AG04450 (cell line): ENCODE data around the gene SERINC1. TPM values are rescaled to one million over a fixed set of nuclear protein-coding genes. Genes with fewer than 3 reads are reported as not detected.

Experiments used
- CTCF ChIA-PET: fragments of 300-600, 350-600 bp; formaldehyde crosslinking; extraction: SDS; loops from one replicate; lab custom pipeline; 2022; ENCODE audit warnings: antibody characterized with exemption, inconsistent platforms; lab: Charles Lee
- POLR2A ChIA-PET: fragments of 350-600 bp; formaldehyde crosslinking; extraction: SDS; loops from one replicate; lab custom pipeline; 2021; ENCODE audit warnings: antibody characterized with exemption, inconsistent platforms; lab: Yijun Ruan, JAX
- DNase-seq: peaks from one replicate; pipeline ENCODE4 v3.0.0-alpha.2; 2011; ENCODE audit warnings: low read depth, low spot score
- H3K27ac ChIP-seq: one replicate; pipeline ENCODE4 v1.5.1; 2012; ENCODE audit warnings: low read depth, low read length, control low read depth
- H3K27me3 ChIP-seq: one replicate; pipeline ENCODE4 v1.6.0; 2012; ENCODE audit warnings: low read length; ENCODE audit not compliant: control insufficient read depth, insufficient read depth
- H3K4me3 ChIP-seq: 2 replicates; pipeline ENCODE4 v1.5.1; 2011; ENCODE audit warnings: mild to moderate bottlenecking, low read depth, low read length, control low read depth
- H3K9me3 ChIP-seq: 2 replicates; pipeline ENCODE4 v1.5.1; 2012; ENCODE audit warnings: low read length; ENCODE audit not compliant: control insufficient read depth, insufficient read depth
- polyA plus RNA-seq: library from polyadenylated mRNA; depleted of rRNA; stranded (reverse); fragments of >200 nt; gene quantifications from 2 replicates; pipeline ENCODE4 v1.2.3, GENCODE V29; 2011
- TF ChIP-seq, protein P1 (sequence below): IDR thresholded peaks from 2 replicates; pipeline ENCODE4 v1.5.1; 2011; ENCODE audit warnings: low read depth, low read length, control low read depth, inconsistent platforms

SERINC1 gene
- polyA plus RNA-seq, 1 experiment, result 186 TPM

DNA sequence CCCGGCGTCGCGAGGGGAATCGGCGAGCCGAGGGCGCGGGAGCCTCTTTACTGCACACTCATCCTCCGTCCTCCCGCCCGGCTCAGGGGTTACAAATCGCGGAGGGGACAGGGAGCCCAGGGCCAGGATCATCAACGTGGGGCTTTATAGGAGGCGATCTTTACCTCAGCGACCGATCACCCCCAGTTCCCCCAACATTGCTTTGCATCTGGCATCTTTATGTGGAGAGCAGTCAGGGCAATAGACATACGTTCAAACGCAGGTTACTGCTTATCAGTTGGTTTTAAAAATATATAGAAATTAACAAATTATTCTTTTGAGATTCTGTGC, 71.5 kb downstream of the SERINC1 start:
- DNase-seq, result no peak
- TF ChIP-seq, protein P1, sequence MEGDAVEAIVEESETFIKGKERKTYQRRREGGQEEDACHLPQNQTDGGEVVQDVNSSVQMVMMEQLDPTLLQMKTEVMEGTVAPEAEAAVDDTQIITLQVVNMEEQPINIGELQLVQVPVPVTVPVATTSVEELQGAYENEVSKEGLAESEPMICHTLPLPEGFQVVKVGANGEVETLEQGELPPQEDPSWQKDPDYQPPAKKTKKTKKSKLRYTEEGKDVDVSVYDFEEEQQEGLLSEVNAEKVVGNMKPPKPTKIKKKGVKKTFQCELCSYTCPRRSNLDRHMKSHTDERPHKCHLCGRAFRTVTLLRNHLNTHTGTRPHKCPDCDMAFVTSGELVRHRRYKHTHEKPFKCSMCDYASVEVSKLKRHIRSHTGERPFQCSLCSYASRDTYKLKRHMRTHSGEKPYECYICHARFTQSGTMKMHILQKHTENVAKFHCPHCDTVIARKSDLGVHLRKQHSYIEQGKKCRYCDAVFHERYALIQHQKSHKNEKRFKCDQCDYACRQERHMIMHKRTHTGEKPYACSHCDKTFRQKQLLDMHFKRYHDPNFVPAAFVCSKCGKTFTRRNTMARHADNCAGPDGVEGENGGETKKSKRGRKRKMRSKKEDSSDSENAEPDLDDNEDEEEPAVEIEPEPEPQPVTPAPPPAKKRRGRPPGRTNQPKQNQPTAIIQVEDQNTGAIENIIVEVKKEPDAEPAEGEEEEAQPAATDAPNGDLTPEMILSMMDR, result no peak
- ChIA-PET CTCF (interaction anchor here (1.2 to 1.5 kb wide), 5 partner anchors 13 to 18 kb away, joined by 3 to 8 read pairs (median 6); no protein-coding TSS in a partner anchor), POLR2A (interaction anchor here (1.4 kb wide), 1 partner anchor 71 kb away, joined by 6 read pairs; the partner anchor contains the start of gene SERINC1)
- H3K4me3 ChIP-seq, result peak overlapping the region; percentile 96
- H3K9me3 ChIP-seq, result no peaks in the 10 kb centered on the region; the same call in 1 of the 2 replicates
- H3K27ac ChIP-seq, result no peak overlapping the region
- no peaks in the 10 kb centered on the region for H3K27me3 ChIP-seq

DNA sequence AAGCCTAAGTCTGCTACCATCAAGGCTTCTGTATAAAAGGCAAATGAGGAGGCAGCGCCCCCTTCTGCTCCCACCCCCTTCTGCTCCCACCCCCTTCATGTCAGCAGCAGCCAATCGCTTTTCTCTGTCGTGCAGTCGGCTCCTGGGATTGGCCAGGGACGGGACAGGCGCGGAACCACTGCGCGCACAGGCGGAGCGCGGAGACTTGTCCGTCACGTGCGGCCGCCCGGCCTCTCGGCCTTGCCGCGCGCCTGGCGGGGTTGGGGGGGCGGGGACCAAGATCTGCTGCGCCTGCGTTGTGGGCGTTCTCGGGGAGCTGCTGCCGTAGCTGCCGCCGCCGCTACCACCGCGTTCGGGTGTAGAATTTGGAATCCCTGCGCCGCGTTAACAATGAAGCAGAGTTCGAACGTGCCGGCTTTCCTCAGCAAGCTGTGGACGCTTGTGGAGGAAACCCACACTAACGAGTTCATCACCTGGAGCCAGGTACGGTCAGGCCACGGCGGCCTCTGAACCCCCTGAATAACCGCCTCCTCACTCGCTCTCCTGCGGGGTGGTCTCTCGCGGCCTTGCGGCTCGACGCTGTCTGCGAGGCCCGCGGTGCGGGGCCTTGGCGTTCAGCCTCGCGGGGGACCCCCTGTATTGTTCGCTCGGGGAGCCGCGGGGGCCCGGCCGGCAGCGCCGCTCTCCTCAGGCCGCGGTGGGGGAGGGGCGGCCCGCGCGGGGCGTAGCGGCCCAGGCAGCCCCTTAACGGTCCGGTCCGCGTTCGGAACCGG, 72.1 kb downstream of the SERINC1 start, which contains the start of gene HSF2:
Gene HSF2, plus strand, starts transcription at position 305 of the 773 bp plus-strand sequence. Its CDS starts 86 bp downstream, at position 391.
- H3K4me3 ChIP-seq, result peak within 1 kb of the TSS; percentile 96
- CTCF ChIA-PET, result interaction anchor here (0.7 to 1.5 kb wide), 9 partner anchors 9 to 71 kb away, joined by 3 to 8 read pairs (median 4); no protein-coding TSS in a partner anchor
- peak within 1 kb of the TSS; percentile 77 for H3K27ac ChIP-seq
- DNase-seq, result peak; percentile 98
- TF ChIP-seq, protein P1, result peak; percentile 29
- no peaks in the 10 kb centered on the region for H3K27me3 ChIP-seq
- POLR2A ChIA-PET, result interaction anchor here (1.4 kb wide), 1 partner anchor 72 kb away, joined by 6 read pairs; the partner anchor contains the start of gene SERINC1
- H3K9me3 ChIP-seq, result no peaks in the 10 kb centered on the region; the same call in 1 of the 2 replicates

DNA sequence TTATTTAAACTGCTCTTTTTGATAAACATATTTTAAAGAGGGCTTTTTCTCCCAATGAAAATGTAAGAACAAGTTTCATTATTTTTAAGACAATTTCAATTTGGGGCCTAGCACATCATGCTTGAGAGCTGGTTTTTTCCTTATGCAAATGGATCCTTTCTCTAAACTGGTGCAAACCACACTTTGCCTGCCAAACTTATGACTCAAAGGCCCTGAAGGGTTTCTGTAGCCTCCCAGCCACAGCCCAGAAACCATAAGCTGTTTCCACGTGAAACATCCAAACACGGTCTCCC, 72.6 kb downstream of the SERINC1 start:
- Histone ChIP-seq H3K27me3 (no peaks in the 10 kb centered on the region), H3K27ac (no peak overlapping the region), H3K4me3 (peak overlapping the region; percentile 39; the same call in 1 of the 2 replicates), H3K9me3 (no peaks in the 10 kb centered on the region; the same call in 1 of the 2 replicates)
- TF ChIP-seq, protein P1, result no peak
- DNase-seq, result no peak
- POLR2A ChIA-PET, result interaction anchor here (1.4 kb wide), 1 partner anchor 72 kb away, joined by 6 read pairs; the partner anchor contains the start of gene SERINC1
- CTCF ChIA-PET, result interaction anchor here (0.7 to 1.5 kb wide), 9 partner anchors 9 to 72 kb away, joined by 3 to 8 read pairs (median 4); no protein-coding TSS in a partner anchor

DNA sequence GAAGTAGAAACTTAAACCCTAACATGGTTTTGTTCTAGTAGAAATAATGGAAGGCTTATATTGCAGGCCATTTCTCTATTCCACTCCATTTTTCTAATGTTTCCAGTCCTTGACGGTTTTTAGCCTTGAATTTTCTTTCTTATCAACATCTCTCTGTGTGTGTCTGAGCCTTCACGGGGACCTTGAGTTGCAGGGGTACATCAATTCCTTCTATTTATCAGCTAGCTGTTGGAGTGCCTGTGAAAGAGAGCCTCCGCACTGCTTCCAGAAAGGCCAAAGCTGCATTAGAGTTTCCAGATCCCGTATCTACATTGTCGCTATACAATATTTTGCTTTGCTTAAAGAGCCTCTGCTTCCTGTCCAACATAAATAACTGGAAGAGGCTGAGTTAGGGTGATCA, 77.6 kb downstream of the SERINC1 start:
- no peaks in the 10 kb centered on the region for H3K9me3 ChIP-seq
- H3K27ac ChIP-seq, result no peak overlapping the region
- no peak overlapping the region for H3K4me3 ChIP-seq
- ChIA-PET CTCF (interaction anchor here (0.8 to 1.3 kb wide), 2 partner anchors 97 to 136 kb away, joined by 3 to 4 read pairs; no protein-coding TSS in a partner anchor), POLR2A (no interaction called here)
- DNase-seq, result no peak
- TF ChIP-seq, protein P1, result no peak
- peaks cover 3% of the 10 kb centered on the region for H3K27me3 ChIP-seq

DNA sequence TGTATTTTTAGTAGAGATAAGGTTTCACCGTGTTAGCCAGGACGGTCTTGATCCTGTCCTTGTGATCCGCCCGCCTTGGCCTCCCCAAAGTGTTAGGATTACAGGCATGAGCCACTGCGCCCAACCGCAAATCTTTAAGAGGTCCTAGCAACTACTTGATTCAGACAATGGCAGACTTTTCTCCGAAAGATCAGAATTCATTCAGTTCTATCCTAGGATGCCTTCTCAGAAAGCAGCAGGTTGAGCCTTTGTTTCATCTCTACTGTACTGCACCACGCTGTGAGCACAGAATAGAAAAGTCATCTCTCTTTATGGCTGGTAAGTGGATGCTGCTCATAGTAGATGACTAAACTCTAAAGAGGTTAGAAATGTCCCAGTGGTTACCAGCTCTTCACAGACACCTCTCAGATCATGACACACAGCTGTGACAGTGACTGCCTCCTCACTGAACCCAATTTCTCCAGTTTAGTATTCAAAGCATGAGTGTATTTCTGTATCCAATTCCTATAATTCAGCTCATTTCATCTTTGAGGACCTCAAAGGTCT, 78.2 kb downstream of the SERINC1 start:
- H3K27ac ChIP-seq, result no peak overlapping the region
- CTCF ChIA-PET, result interaction anchor here (0.7 kb wide), 1 partner anchor 102 kb away, joined by 3 read pairs; no protein-coding TSS in a partner anchor
- peaks cover 3% of the 10 kb centered on the region for H3K27me3 ChIP-seq
- H3K9me3 ChIP-seq, result no peaks in the 10 kb centered on the region
- no peak overlapping the region for H3K4me3 ChIP-seq
- TF ChIP-seq, protein P1, result no peak
- POLR2A ChIA-PET, result no interaction called here
- DNase-seq, result no peak
